OCI-LY1 (cell line): Measurements from ENCODE around the gene LRIG3.

Experiments used
- H2AFZ ChIP-seq: fragments of 200-600 bp; sonication (generic), shearing (Covaris generic); 2 replicates; pipeline ENCODE4 v1.6.0; 2014; ENCODE audit warnings: antibody characterized with exemption, mild to moderate bottlenecking, low read length
- H3F3A ChIP-seq: fragments of 200-600 bp; sonication (generic), shearing (Covaris generic); 2 replicates; pipeline ENCODE4 v1.6.0; 2014; ENCODE audit warnings: mild to moderate bottlenecking, antibody characterized with exemption, low read length, moderate library complexity; ENCODE audit not compliant: insufficient read depth
- H3K27ac ChIP-seq: fragments of 200-600 bp; sonication (generic); 2 replicates; pipeline ENCODE4 v1.5.1; 2014; ENCODE audit warnings: low read length, mixed run types, mild to moderate bottlenecking, low read depth; ENCODE audit not compliant: poor library complexity, severe bottlenecking
- H3K27me3 ChIP-seq: fragments of 200-600 bp; sonication (generic); 2 replicates; pipeline ENCODE4 v1.6.0; 2014; ENCODE audit warnings: antibody characterized with exemption, mild to moderate bottlenecking, low read length, moderate library complexity; ENCODE audit not compliant: insufficient read depth
- H3K36me3 ChIP-seq: fragments of 200-600 bp; sonication (generic); 2 replicates; pipeline ENCODE4 v1.6.1; 2014; ENCODE audit warnings: mild to moderate bottlenecking, antibody characterized with exemption, low read length, moderate library complexity, mixed read lengths; ENCODE audit not compliant: insufficient read depth
- H3K4me1 ChIP-seq: fragments of 200-600 bp; sonication (generic); 2 replicates; pipeline ENCODE4 v1.5.1; 2014; ENCODE audit warnings: mild to moderate bottlenecking, low read length, moderate library complexity; ENCODE audit not compliant: insufficient read depth, severe bottlenecking
- H3K4me2 ChIP-seq: fragments of 200-600 bp; sonication (generic), shearing (Covaris generic); 2 replicates; pipeline ENCODE4 v1.6.1; 2014; ENCODE audit warnings: low read length
- H3K4me3 ChIP-seq: fragments of 200-600 bp; sonication (generic); 2 replicates; pipeline ENCODE4 v1.5.1; 2014; ENCODE audit warnings: low read length, low read depth, mild to moderate bottlenecking, mixed read lengths; ENCODE audit not compliant: poor library complexity, severe bottlenecking
- H3K79me2 ChIP-seq: fragments of 200-600 bp; shearing (Covaris generic); 2 replicates; pipeline ENCODE4 v1.6.1; 2016; ENCODE audit warnings: mixed run types, low read length, mixed read lengths; ENCODE audit not compliant: insufficient read depth
- H3K9ac ChIP-seq: fragments of 200-600 bp; sonication (generic), shearing (Covaris generic); 2 replicates; pipeline ENCODE4 v1.6.1; 2014; ENCODE audit warnings: mild to moderate bottlenecking, low read length, mixed read lengths
- H3K9me2 ChIP-seq: fragments of 200-600 bp; sonication (generic), shearing (Covaris generic); 2 replicates; pipeline ENCODE4 v1.6.1; 2014; ENCODE audit warnings: low read depth, mild to moderate bottlenecking, low read length, mixed read lengths
- H3K9me3 ChIP-seq: fragments of 200-600 bp; shearing (Covaris generic); 2 replicates; pipeline ENCODE4 v1.6.1; 2014; ENCODE audit warnings: low read length, mixed read lengths
- H4K20me1 ChIP-seq: fragments of 200-600 bp; sonication (generic), shearing (Covaris generic); 2 replicates; pipeline ENCODE4 v1.6.0; 2016; ENCODE audit warnings: mild to moderate bottlenecking, low read length; ENCODE audit not compliant: insufficient read depth
- EZH2 ChIP-seq: fragments of 200-600 bp; sonication (generic), shearing (Covaris generic); IDR thresholded peaks from 2 replicates; pipeline ENCODE4 v1.8.0; 2017; ENCODE audit warnings: borderline replicate concordance, mixed run types, mild to moderate bottlenecking, antibody characterized with exemption, low read length, moderate library complexity, mixed read lengths
- TF ChIP-seq, protein P1 (sequence below): fragments of 200-600 bp; sonication (generic), shearing (Covaris generic); IDR thresholded peaks from 2 replicates; pipeline ENCODE4 v1.5.1; 2017; ENCODE audit warnings: mild to moderate bottlenecking, antibody characterized with exemption, low read length, moderate library complexity, mixed read lengths

The LRIG3 gene

DNA sequence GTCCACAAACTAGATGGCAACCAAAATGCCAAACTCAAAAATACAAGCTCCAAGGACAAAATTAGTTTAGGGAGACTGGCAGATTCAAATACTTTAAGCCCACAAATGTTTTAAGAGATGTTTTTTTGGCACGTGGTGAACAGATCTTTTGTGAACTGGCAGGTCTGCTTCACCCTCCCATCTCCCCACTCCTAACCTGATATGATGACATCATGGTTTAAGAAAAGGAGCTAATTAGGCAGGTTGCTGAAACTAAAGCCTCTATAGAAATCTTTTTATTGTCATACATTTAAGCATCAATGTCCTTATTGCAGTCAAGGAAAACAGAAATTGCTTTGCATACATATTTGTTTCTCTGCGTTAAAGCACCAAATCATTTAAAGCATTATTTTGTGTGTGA lies 5.8 kb downstream of the LRIG3 start:
- Histone ChIP-seq H3K79me2 (no peaks in the 10 kb centered on the region), H3K4me3 (no peak overlapping the region), H3F3A (no peaks in the 10 kb centered on the region), H3K9me3 (no peaks in the 10 kb centered on the region), H3K4me1 (no peaks in the 10 kb centered on the region), H3K27me3 (no peaks in the 10 kb centered on the region), H3K9ac (no peak overlapping the region), H4K20me1 (no peaks in the 10 kb centered on the region), H2AFZ (no peak overlapping the region), H3K27ac (no peak overlapping the region), H3K36me3 (no peaks in the 10 kb centered on the region), H3K4me2 (no peak overlapping the region), H3K9me2 (no peaks in the 10 kb centered on the region)
- TF ChIP-seq EZH2, result no peak
- TF ChIP-seq, protein P1, sequence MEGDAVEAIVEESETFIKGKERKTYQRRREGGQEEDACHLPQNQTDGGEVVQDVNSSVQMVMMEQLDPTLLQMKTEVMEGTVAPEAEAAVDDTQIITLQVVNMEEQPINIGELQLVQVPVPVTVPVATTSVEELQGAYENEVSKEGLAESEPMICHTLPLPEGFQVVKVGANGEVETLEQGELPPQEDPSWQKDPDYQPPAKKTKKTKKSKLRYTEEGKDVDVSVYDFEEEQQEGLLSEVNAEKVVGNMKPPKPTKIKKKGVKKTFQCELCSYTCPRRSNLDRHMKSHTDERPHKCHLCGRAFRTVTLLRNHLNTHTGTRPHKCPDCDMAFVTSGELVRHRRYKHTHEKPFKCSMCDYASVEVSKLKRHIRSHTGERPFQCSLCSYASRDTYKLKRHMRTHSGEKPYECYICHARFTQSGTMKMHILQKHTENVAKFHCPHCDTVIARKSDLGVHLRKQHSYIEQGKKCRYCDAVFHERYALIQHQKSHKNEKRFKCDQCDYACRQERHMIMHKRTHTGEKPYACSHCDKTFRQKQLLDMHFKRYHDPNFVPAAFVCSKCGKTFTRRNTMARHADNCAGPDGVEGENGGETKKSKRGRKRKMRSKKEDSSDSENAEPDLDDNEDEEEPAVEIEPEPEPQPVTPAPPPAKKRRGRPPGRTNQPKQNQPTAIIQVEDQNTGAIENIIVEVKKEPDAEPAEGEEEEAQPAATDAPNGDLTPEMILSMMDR, result no peak

- H3K79me2 ChIP-seq, result no peaks in the 10 kb centered on the region
- no peaks in the 10 kb centered on the region for H3K9me2 ChIP-seq
- H3K36me3 ChIP-seq, result no peaks in the 10 kb centered on the region
- no peak for TF ChIP-seq EZH2
- TF ChIP-seq, protein P1, result no peak
- H4K20me1 ChIP-seq, result no peaks in the 10 kb centered on the region
- H3K9ac ChIP-seq, result no peak overlapping the region
- no peak overlapping the region for H3K4me2 ChIP-seq
- no peaks in the 10 kb centered on the region for H3K9me3 ChIP-seq
- H3K4me1 ChIP-seq, result no peaks in the 10 kb centered on the region
- H3K27ac ChIP-seq, result no peak overlapping the region
- no peak overlapping the region for H2AFZ ChIP-seq
- no peak overlapping the region for H3K4me3 ChIP-seq
- H3F3A ChIP-seq, result no peaks in the 10 kb centered on the region
- H3K27me3 ChIP-seq, result no peaks in the 10 kb centered on the region
These were observed 12.9 kb downstream of the LRIG3 start for GRCh38 chr12:58907391-58907790.

DNA sequence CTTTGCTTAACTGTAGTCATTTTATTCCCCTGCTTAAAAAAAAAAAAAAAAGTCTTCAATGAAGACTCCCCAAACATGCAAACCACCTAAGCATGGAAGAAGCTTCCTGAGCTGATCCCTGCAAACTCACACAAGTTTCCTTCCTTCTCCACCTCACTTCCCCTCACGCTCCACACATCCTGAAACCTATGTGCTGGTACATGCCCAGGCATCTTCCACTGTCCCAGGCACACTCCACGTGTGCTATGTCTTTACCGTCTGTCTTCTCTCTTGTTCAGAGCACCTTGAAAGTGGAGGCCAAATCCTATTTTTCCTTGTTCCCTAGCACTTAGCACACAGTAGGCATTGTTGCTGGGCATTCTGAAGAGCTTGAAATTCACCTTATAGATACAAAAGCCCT lies 13.4 kb downstream of the LRIG3 start:
- TF ChIP-seq, protein P1, result no peak
- no peak for TF ChIP-seq EZH2
- Histone ChIP-seq H3K4me2 (no peak overlapping the region), H3K4me1 (no peaks in the 10 kb centered on the region), H3K9me2 (no peaks in the 10 kb centered on the region), H3K9ac (no peak overlapping the region), H3K4me3 (no peak overlapping the region), H2AFZ (no peak overlapping the region), H3K79me2 (no peaks in the 10 kb centered on the region), H3K27ac (no peak overlapping the region), H3K36me3 (no peaks in the 10 kb centered on the region), H4K20me1 (no peaks in the 10 kb centered on the region), H3K27me3 (no peaks in the 10 kb centered on the region), H3F3A (no peaks in the 10 kb centered on the region), H3K9me3 (no peaks in the 10 kb centered on the region)
